ENCODE measurements around the gene MYT1. TPM values are rescaled to one million over a fixed set of nuclear protein-coding genes. Genes with fewer than 3 reads are reported as not detected.

Gene MYT1
- total and polyA plus RNA-seq, 4 donors = under 0.01 to 6.5 (median 0.08) TPM

DNA sequence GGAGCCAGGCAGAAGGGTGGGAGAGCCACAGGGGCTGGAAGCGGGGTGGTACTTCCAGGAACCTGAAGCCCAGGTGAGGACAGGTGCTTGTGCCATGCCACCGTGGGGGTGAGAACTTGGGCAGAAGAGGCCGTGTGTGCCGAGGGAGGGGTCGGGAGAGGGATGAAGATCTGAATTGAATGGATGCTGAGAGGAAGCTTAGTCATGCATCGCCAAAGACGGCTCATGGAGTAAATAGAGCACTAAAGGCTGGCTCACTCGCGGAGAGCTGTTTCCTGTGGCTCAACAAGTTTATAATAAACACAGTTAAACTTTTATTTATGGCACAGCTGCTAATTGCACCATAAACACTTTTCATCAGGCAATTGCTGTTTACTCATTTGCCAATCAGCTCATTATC, 21.7 kb upstream of the MYT1 start:
- 44% methylated on average over 9 of the region's 9 CpGs for WGBS
- Histone ChIP-seq H3K4me1 (ENCODE audit: control insufficient read depth in 4 of 4, insufficient read depth in 4 of 4, low read length in 3 of 4) (no peaks in the 10 kb centered on the region), H3K9me3 (ENCODE audit: control insufficient read depth in 4 of 4, low read length in 3 of 4) (peaks cover 0 to 5% (median 4%) of the 10 kb centered on the region in 4 donors), H3K27ac (ENCODE audit: low read depth in 1 of 2, low read length in 2 of 2) (no peak overlapping the region), H3K9ac (ENCODE audit: low read depth in 1 of 2, low read length in 2 of 2) (no peak overlapping the region), H3K27me3 (ENCODE audit: control insufficient read depth in 4 of 4, insufficient read depth in 4 of 4, low read length in 3 of 4) (no peaks in the 10 kb centered on the region), H3K4me3 (ENCODE audit: low read depth in 1 of 3, low read length in 3 of 3) (no peak overlapping the region), H3K36me3 (ENCODE audit: control insufficient read depth in 4 of 4, insufficient read depth in 3 of 4, low read depth in 1 of 4, low read length in 3 of 4) (no peaks in the 10 kb centered on the region)
- TF ChIP-seq YY1 (IDR thresholded peaks at IDR 0.05) (no peak), FOXA1 (IDR thresholded peaks at IDR 0.05) (no peak), RXRA (IDR thresholded peaks at IDR 0.05) (no peak), RAD21 (IDR thresholded peaks at IDR 0.05) (no peak), EGR1 (IDR thresholded peaks at IDR 0.05; ENCODE audit: low read depth in 2 of 2) (no peak), HNF4G (IDR thresholded peaks at IDR 0.05) (no peak), HNF4A (conservative IDR thresholded peaks at IDR 0.05) (no peak), SP1 (IDR thresholded peaks at IDR 0.05) (no peak), GABPA (IDR thresholded peaks at IDR 0.05 in 1 of 2, conservative IDR thresholded peaks at IDR 0.05 in 1 of 2) (no peak), FOXA2 (IDR thresholded peaks at IDR 0.05) (no peak)
- TF ChIP-seq, protein P1, sequence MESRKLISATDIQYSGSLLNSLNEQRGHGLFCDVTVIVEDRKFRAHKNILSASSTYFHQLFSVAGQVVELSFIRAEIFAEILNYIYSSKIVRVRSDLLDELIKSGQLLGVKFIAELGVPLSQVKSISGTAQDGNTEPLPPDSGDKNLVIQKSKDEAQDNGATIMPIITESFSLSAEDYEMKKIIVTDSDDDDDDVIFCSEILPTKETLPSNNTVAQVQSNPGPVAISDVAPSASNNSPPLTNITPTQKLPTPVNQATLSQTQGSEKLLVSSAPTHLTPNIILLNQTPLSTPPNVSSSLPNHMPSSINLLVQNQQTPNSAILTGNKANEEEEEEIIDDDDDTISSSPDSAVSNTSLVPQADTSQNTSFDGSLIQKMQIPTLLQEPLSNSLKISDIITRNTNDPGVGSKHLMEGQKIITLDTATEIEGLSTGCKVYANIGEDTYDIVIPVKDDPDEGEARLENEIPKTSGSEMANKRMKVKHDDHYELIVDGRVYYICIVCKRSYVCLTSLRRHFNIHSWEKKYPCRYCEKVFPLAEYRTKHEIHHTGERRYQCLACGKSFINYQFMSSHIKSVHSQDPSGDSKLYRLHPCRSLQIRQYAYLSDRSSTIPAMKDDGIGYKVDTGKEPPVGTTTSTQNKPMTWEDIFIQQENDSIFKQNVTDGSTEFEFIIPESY (IDR thresholded peaks at IDR 0.05) = no peak
- TF ChIP-seq, protein P2, sequence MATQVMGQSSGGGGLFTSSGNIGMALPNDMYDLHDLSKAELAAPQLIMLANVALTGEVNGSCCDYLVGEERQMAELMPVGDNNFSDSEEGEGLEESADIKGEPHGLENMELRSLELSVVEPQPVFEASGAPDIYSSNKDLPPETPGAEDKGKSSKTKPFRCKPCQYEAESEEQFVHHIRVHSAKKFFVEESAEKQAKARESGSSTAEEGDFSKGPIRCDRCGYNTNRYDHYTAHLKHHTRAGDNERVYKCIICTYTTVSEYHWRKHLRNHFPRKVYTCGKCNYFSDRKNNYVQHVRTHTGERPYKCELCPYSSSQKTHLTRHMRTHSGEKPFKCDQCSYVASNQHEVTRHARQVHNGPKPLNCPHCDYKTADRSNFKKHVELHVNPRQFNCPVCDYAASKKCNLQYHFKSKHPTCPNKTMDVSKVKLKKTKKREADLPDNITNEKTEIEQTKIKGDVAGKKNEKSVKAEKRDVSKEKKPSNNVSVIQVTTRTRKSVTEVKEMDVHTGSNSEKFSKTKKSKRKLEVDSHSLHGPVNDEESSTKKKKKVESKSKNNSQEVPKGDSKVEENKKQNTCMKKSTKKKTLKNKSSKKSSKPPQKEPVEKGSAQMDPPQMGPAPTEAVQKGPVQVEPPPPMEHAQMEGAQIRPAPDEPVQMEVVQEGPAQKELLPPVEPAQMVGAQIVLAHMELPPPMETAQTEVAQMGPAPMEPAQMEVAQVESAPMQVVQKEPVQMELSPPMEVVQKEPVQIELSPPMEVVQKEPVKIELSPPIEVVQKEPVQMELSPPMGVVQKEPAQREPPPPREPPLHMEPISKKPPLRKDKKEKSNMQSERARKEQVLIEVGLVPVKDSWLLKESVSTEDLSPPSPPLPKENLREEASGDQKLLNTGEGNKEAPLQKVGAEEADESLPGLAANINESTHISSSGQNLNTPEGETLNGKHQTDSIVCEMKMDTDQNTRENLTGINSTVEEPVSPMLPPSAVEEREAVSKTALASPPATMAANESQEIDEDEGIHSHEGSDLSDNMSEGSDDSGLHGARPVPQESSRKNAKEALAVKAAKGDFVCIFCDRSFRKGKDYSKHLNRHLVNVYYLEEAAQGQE (IDR thresholded peaks at IDR 0.05) = no peak
- TF ChIP-seq, protein P3, sequence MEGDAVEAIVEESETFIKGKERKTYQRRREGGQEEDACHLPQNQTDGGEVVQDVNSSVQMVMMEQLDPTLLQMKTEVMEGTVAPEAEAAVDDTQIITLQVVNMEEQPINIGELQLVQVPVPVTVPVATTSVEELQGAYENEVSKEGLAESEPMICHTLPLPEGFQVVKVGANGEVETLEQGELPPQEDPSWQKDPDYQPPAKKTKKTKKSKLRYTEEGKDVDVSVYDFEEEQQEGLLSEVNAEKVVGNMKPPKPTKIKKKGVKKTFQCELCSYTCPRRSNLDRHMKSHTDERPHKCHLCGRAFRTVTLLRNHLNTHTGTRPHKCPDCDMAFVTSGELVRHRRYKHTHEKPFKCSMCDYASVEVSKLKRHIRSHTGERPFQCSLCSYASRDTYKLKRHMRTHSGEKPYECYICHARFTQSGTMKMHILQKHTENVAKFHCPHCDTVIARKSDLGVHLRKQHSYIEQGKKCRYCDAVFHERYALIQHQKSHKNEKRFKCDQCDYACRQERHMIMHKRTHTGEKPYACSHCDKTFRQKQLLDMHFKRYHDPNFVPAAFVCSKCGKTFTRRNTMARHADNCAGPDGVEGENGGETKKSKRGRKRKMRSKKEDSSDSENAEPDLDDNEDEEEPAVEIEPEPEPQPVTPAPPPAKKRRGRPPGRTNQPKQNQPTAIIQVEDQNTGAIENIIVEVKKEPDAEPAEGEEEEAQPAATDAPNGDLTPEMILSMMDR (IDR thresholded peaks at IDR 0.05; ENCODE audit: low read depth, low read length, missing input control) = no peak
- TF ChIP-seq, protein P4, sequence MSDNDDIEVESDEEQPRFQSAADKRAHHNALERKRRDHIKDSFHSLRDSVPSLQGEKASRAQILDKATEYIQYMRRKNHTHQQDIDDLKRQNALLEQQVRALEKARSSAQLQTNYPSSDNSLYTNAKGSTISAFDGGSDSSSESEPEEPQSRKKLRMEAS (IDR thresholded peaks at IDR 0.05) = no peak
- DNase-seq (ENCODE audit: low spot score) = no peak

DNA sequence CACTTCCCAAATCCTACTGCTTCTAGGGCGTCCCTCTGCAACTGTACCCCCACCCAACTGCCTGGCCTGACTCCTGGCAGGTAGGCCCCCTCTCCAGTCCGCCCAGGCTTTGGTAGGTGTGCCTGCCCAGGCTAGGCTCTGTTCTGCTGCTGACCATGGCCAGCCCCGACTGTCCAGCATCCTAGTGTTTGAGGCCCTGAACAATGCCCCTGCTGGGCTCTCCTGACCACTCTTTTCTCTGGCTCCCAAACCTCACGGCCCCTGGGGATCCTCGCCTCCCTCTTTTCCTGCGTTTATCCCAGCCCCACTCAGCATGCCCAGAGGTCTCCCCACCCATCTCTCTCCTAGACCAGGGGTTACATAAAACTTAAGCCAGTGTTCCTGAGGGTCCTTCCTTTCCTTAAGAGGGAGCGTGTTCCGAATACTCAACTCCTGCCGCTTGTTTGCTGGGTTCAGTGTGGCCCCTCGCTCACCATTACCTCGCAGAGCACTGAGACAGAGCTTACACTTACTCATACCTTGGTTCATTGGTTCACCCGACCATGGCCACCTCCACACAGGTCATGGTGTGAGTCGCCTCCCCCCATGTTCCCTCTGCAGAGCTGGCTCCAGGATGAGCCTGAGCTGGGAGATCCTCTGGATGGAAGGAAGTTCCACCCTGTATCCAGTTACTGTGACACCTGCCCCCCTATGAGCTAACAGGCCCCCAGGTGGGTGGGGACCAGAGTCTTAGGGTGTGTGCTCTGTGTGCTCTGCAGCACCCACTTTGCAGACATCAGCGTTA, 21.0 kb upstream of the MYT1 start:
- no peaks in the 10 kb centered on the region for H3K27me3 ChIP-seq (ENCODE audit: control insufficient read depth in 4 of 4, insufficient read depth in 4 of 4, low read length in 3 of 4)
- WGBS = 81% methylated on average over 14 of the region's 14 CpGs
- no peak for DNase-seq (ENCODE audit: low spot score)
- no peak overlapping the region for H3K4me3 ChIP-seq (ENCODE audit: low read depth in 1 of 3, low read length in 3 of 3)
- peaks cover 0 to 5% (median 4%) of the 10 kb centered on the region in 4 donors for H3K9me3 ChIP-seq (ENCODE audit: control insufficient read depth in 4 of 4, low read length in 3 of 4)
- H3K27ac ChIP-seq (ENCODE audit: low read depth in 1 of 2, low read length in 2 of 2) = no peak overlapping the region
- no peaks in the 10 kb centered on the region for H3K36me3 ChIP-seq (ENCODE audit: control insufficient read depth in 4 of 4, insufficient read depth in 3 of 4, low read depth in 1 of 4, low read length in 3 of 4)
- no peak overlapping the region for H3K9ac ChIP-seq (ENCODE audit: low read depth in 1 of 2, low read length in 2 of 2)
- H3K4me1 ChIP-seq (ENCODE audit: control insufficient read depth in 4 of 4, insufficient read depth in 4 of 4, low read length in 3 of 4) = no peaks in the 10 kb centered on the region
- TF ChIP-seq RAD21 (IDR thresholded peaks at IDR 0.05) (no peak), HNF4G (IDR thresholded peaks at IDR 0.05) (no peak), FOXA2 (IDR thresholded peaks at IDR 0.05) (no peak), JUND (IDR thresholded peaks at IDR 0.05) (no peak), SP1 (IDR thresholded peaks at IDR 0.05) (no peak), EGR1 (IDR thresholded peaks at IDR 0.05; ENCODE audit: low read depth in 2 of 2) (no peak), GABPA (IDR thresholded peaks at IDR 0.05 in 1 of 2, conservative IDR thresholded peaks at IDR 0.05 in 1 of 2) (no peak), FOXA1 (IDR thresholded peaks at IDR 0.05) (no peak), RXRA (IDR thresholded peaks at IDR 0.05) (no peak), YY1 (IDR thresholded peaks at IDR 0.05) (no peak), TAF1 (conservative IDR thresholded peaks at IDR 0.05) (no peak)
- TF ChIP-seq, protein P2 (IDR thresholded peaks at IDR 0.05) = no peak
- TF ChIP-seq, protein P5, sequence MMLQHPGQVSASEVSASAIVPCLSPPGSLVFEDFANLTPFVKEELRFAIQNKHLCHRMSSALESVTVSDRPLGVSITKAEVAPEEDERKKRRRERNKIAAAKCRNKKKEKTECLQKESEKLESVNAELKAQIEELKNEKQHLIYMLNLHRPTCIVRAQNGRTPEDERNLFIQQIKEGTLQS (IDR thresholded peaks at IDR 0.05) = no peak
- TF ChIP-seq, protein P4 (IDR thresholded peaks at IDR 0.05) = no peak
